EH (cell line): ENCODE measurements around the gene FAM229A.
A peak's percentile ranks its signal among the peaks of the same experiment; 100 is the strongest.
"Not testable (repeated sequence)": the region's sequence is repeated elsewhere in the genome, so short reads cannot be mapped to it uniquely, and the experiment has no call there.

ENCODE experiments used
- DNase-seq: peaks from one replicate; pipeline ENCODE4 v3.0.0-alpha.2; 2015; ENCODE audit warnings: low read depth

Gene FAM229A

GRCh38 chr1:32377541-32378220 lies 15.4 kb upstream of the FAM229A start:
- DNase-seq = no peak

GRCh38 chr1:32376199-32376598 lies 13.9 kb upstream of the FAM229A start:
- DNase-seq = no peak

GRCh38 chr1:32373996-32374592 lies 11.8 kb upstream of the FAM229A start:
- no peak for DNase-seq

- DNase-seq = peak; percentile 26
These were observed 10.0 kb upstream of the FAM229A start for GRCh38 chr1:32372149-32372756.

GRCh38 chr1:32367912-32368635 lies 5.8 kb upstream of the FAM229A start:
- no peak for DNase-seq

GRCh38 chr1:32365445-32365844 lies 3.2 kb upstream of the FAM229A start:
- DNase-seq = no peak

- no peak for DNase-seq
These were observed 2.6 kb upstream of the FAM229A start for GRCh38 chr1:32364836-32365235.

GRCh38 chr1:32363713-32364112 lies 1.4 kb upstream of the FAM229A start:
- no peak for DNase-seq

GRCh38 chr1:32361674-32362473 lies 411 bp downstream of the FAM229A start:
- peak; percentile 21 for DNase-seq

- no peak for DNase-seq
These were observed 994 bp downstream of the FAM229A start for GRCh38 chr1:32361308-32361673.

- DNase-seq = no peak
These were observed 3.9 kb downstream of the FAM229A start for GRCh38 chr1:32358435-32358834.

GRCh38 chr1:32357614-32358013 lies 4.7 kb downstream of the FAM229A start:
- no peak for DNase-seq

GRCh38 chr1:32356478-32356877 lies 5.8 kb downstream of the FAM229A start:
- no peak for DNase-seq

GRCh38 chr1:32355778-32356177 lies 6.5 kb downstream of the FAM229A start:
- not testable (repeated sequence) for DNase-seq

GRCh38 chr1:32353886-32354570 lies 8.3 kb downstream of the FAM229A start:
- DNase-seq = peak; percentile 67

GRCh38 chr1:32353431-32353830 lies 8.9 kb downstream of the FAM229A start:
- no peak for DNase-seq

- no peak for DNase-seq
These were observed 9.4 kb downstream of the FAM229A start for GRCh38 chr1:32352831-32353383.

- DNase-seq = no peak
These were observed 10.0 kb downstream of the FAM229A start for GRCh38 chr1:32352239-32352745.

- DNase-seq = peak; percentile 94
These were observed 10.7 kb downstream of the FAM229A start for GRCh38 chr1:32351399-32352238.

GRCh38 chr1:32350785-32351398 lies 11.4 kb downstream of the FAM229A start:
- DNase-seq = no peak
